RPMI7951 (cell line): ENCODE data around the gene RPL27. TPM values are rescaled to one million over a fixed set of nuclear protein-coding genes. Genes with fewer than 3 reads are reported as not detected.

Experiments
- DNase-seq: peaks from one replicate; pipeline ENCODE4 v3.0.0-alpha.2; 2012; ENCODE audit warnings: low read depth
- total RNA-seq: library from RNA; depleted of rRNA; stranded (reverse); fragments of >200 nt; shearing (Covaris generic); gene quantifications from 2 replicates; pipeline ENCODE4 v1.2.3, GENCODE V29; 2014; rRNA removed

RPL27 gene
- total RNA-seq, 1 experiment from 2014 or later: 1,894 TPM

DNA sequence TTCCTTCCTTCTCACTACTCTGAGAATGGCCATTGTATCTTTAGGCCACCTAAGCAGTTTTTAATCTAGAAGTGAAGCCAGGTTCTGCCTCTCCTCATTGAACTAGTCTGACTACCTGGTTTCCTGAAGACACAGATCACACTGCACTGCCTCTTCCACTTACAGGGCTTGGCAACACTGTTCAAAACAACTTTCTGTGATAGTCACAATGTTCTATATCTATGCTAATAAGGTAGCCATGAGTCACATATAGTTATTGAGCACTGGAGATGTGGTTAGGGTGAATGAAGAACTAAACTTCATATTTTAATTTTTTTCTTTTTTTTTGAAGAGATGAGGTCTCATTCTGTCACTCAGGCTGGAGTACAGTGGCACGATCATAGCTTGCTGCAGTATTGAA, 53.8 kb downstream of the RPL27 start:
- no peak for DNase-seq

Other genes starting within 250 kb of the RPL27 start
- 1.4 and 2.4 TPM in 2 replicates for gene RAMP2, start 237.2 kb upstream of the RPL27 start, total RNA-seq
- gene VPS25, start 225.0 kb upstream of the RPL27 start, total RNA-seq: 106 and 117 TPM in 2 replicates
- gene WNK4, start 217.8 kb upstream of the RPL27 start, total RNA-seq: 0.20 and 0.24 TPM in 2 replicates
- gene COA3, start 199.7 kb upstream of the RPL27 start, total RNA-seq: 102 and 119 TPM in 2 replicates
- gene CNTD1, start 199.6 kb upstream of the RPL27 start, total RNA-seq: 0.98 and 1.1 TPM in 2 replicates
- 65.8 and 75.1 TPM in 2 replicates for gene BECN1, start 174.1 kb upstream of the RPL27 start, total RNA-seq
- gene PSME3, start 165.0 kb upstream of the RPL27 start, total RNA-seq: 74.4 and 96.1 TPM in 2 replicates
- 0.10 and 0.36 TPM in 2 replicates for gene AOC2, start 153.8 kb upstream of the RPL27 start, total RNA-seq
- gene AOC3, start 147.2 kb upstream of the RPL27 start, total RNA-seq: 0.10 TPM in 1 of 2 replicates, not detected in the other
- gene G6PC1, start 97.6 kb upstream of the RPL27 start, total RNA-seq: not detected in 2 replicates
- gene AARSD1, start 34.0 kb upstream of the RPL27 start, total RNA-seq: 20.3 and 22.7 TPM in 2 replicates
- 2.0 and 2.3 TPM in 2 replicates for gene PTGES3L, start 18.3 kb upstream of the RPL27 start, total RNA-seq
- 4.7 and 5.0 TPM in 2 replicates for gene RUNDC1, start 17.9 kb upstream of the RPL27 start, total RNA-seq
- gene IFI35, start 8.4 kb downstream of the RPL27 start, total RNA-seq: 26.7 and 43.8 TPM in 2 replicates
- gene VAT1, start 24.0 kb downstream of the RPL27 start, total RNA-seq: 97.0 and 112 TPM in 2 replicates
- not detected in 2 replicates for gene RND2, start 26.8 kb downstream of the RPL27 start, total RNA-seq
- 34.2 and 34.6 TPM in 2 replicates for gene BRCA1, start 126.9 kb downstream of the RPL27 start, total RNA-seq
- 44.7 and 52.4 TPM in 2 replicates for gene NBR1, start 172.8 kb downstream of the RPL27 start, total RNA-seq
- gene TMEM106A, start 213.5 kb downstream of the RPL27 start, total RNA-seq: 3.4 and 4.9 TPM in 2 replicates
- not detected in 2 replicates for gene CCDC200, start 230.2 kb downstream of the RPL27 start, total RNA-seq
- not detected in 2 replicates for gene RNU2-1, start 235.6 kb downstream of the RPL27 start, total RNA-seq